Endothelial cell of umbilical vein (primary cell): ENCODE measurements around the gene EPS15.

Source experiments
- CTCF ChIP-seq, 2 donors: IDR thresholded peaks; 1 replicate in 1 of 2; 2 replicates in 1 of 2; pipeline ENCODE4 v1.5.1; 2011; ENCODE audit warnings: low read length in 2 of 2, mild to moderate bottlenecking in 2 of 2, moderate library complexity in 2 of 2, control low read depth in 1 of 2, inconsistent platforms in 1 of 2, low read depth in 1 of 2; ENCODE audit not compliant: insufficient read depth in 1 of 2; ENCODE audit errors: extremely low read depth in 1 of 2
- EZH2 ChIP-seq: IDR thresholded peaks from 2 replicates; pipeline ENCODE4 v1.6.1; 2012; ENCODE audit warnings: borderline replicate concordance, low read depth, mild to moderate bottlenecking, moderate library complexity, low read length, inconsistent platforms; ENCODE audit not compliant: severe bottlenecking
- GATA2 ChIP-seq: IDR thresholded peaks from 2 replicates; pipeline ENCODE4 v1.7.0; 2011; ENCODE audit warnings: low read depth, mild to moderate bottlenecking, moderate library complexity, mixed read lengths, low read length; ENCODE audit not compliant: insufficient read length, insufficient read depth
- MAX ChIP-seq: IDR thresholded peaks from 2 replicates; pipeline ENCODE4 v1.6.1; 2011; ENCODE audit not compliant: insufficient read depth, insufficient read length
- POLR2A ChIP-seq: IDR thresholded peaks from 2 replicates; pipeline ENCODE4 v1.6.1; 2012; ENCODE audit warnings: low read depth, mild to moderate bottlenecking, control low read depth, low read length
- POLR2AphosphoS5 ChIP-seq: IDR thresholded peaks from 2 replicates; pipeline ENCODE4 v1.6.1; 2012; ENCODE audit warnings: low read depth, mild to moderate bottlenecking, control low read depth, low read length, moderate library complexity; ENCODE audit not compliant: insufficient read depth

GRCh38 chr1:51499694-51500093, 19.4 kb downstream of the EPS15 start:
- no peak for TF ChIP-seq POLR2AphosphoS5
- no peak for TF ChIP-seq CTCF (IDR thresholded peaks at IDR 0.05; ENCODE audit: extremely low read depth in 1 of 2, insufficient read depth in 1 of 2, low read depth in 1 of 2, low read length in 2 of 2)
- no peak for TF ChIP-seq MAX
- no peak for TF ChIP-seq EZH2
- no peak for TF ChIP-seq POLR2A
- no peak for TF ChIP-seq GATA2
